H1 (cell line): ENCODE results near the gene CDK15. TPM values are rescaled to one million over a fixed set of nuclear protein-coding genes. Genes with fewer than 3 reads are reported as not detected.

Experiments used
- CTCF ChIA-PET: fragments of 300-600 bp; sonication (Branson Sonifier 250); formaldehyde crosslinking; loops from one replicate; lab custom pipeline; 2021; ENCODE audit not compliant: partially characterized antibody; lab: Charles Lee
- POLR2A ChIA-PET: fragments of 300-600 bp; sonication (Branson Sonifier 250); formaldehyde crosslinking; loops from one replicate; lab custom pipeline; 2021; ENCODE audit warnings: inconsistent platforms; ENCODE audit not compliant: partially characterized antibody; lab: Charles Lee
- DNase-seq, 2 experiments: peaks; one replicate each; pipeline versions ENCODE4 v3.0.0 to v3.0.0-alpha.2; 2010 to 2022; ENCODE audit warnings: low spot score in 2 of 2, low read depth in 1 of 2, mixed read lengths in 1 of 2
- FAIRE-seq: peaks from 2 replicates; lab custom pipeline; 2011; peaks lifted over from hg19 to GRCh38; lab: Jason Lieb, UNC
- H2AFZ ChIP-seq: 2 replicates; pipeline ENCODE4 v1.8.1; 2012; ENCODE audit warnings: low read length, inconsistent platforms
- H2AK5ac ChIP-seq: 2 replicates; pipeline ENCODE4 v1.6.1; 2013; ENCODE audit warnings: low read depth, low read length
- H2BK120ac ChIP-seq: replicated peaks from 2 replicates; pipeline ENCODE3; 2013; ENCODE audit warnings: low read depth, low read length, inconsistent platforms
- H2BK12ac ChIP-seq: 2 replicates; pipeline ENCODE4 v1.6.1; 2013; ENCODE audit warnings: low read depth, low read length
- H2BK15ac ChIP-seq: 2 replicates; pipeline ENCODE4 v1.6.1; 2013; ENCODE audit warnings: low read length
- H2BK20ac ChIP-seq: 2 replicates; pipeline ENCODE4 v1.6.1; 2013; ENCODE audit warnings: low read length
- H2BK5ac ChIP-seq: 2 replicates; pipeline ENCODE4 v1.6.1; 2013; ENCODE audit warnings: low read depth, low read length
- H3K14ac ChIP-seq: 2 replicates; pipeline ENCODE4 v1.6.1; 2013; ENCODE audit warnings: inconsistent platforms; ENCODE audit not compliant: insufficient read length
- H3K18ac ChIP-seq: 2 replicates; pipeline ENCODE4 v1.6.1; 2013; ENCODE audit warnings: low read length; ENCODE audit errors: extremely low read depth
- H3K23ac ChIP-seq: 2 replicates; pipeline ENCODE4 v1.6.1; 2013; ENCODE audit warnings: inconsistent platforms; ENCODE audit not compliant: insufficient read length
- H3K23me2 ChIP-seq: 2 replicates; pipeline ENCODE4 v1.6.1; 2013; ENCODE audit warnings: low read depth, low read length
- H3K27ac ChIP-seq: 2 replicates; pipeline ENCODE4 v1.6.1; 2011; ENCODE audit warnings: low read depth, low read length, inconsistent platforms
- H3K27me3 ChIP-seq, 4 experiments: replicated peaks in 1 of 4; 1 replicate in 1 of 4; 2 replicates in 3 of 4; pipeline versions ENCODE4 v1.6.1 to v1.8.1; 2011 to 2013; ENCODE audit warnings: low read length in 3 of 4, mild to moderate bottlenecking in 3 of 4, inconsistent platforms in 2 of 4, mixed read lengths in 2 of 4, moderate library complexity in 1 of 4; ENCODE audit not compliant: control insufficient read depth in 3 of 4, insufficient read depth in 3 of 4; ENCODE audit errors: extremely low read depth in 1 of 4
- H3K36me3 ChIP-seq, 4 experiments: 2 replicates each; pipeline versions ENCODE4 v1.6.1 to v1.8.1; 2011 to 2013; ENCODE audit warnings: mild to moderate bottlenecking in 4 of 4, low read length in 3 of 4, moderate library complexity in 2 of 4, control low read depth in 1 of 4, inconsistent platforms in 1 of 4; ENCODE audit not compliant: insufficient read depth in 4 of 4, control insufficient read depth in 2 of 4
- H3K4ac ChIP-seq: replicated peaks from 2 replicates; pipeline ENCODE3; 2013; ENCODE audit warnings: low read length, low read depth, mixed read lengths, inconsistent platforms; ENCODE audit not compliant: insufficient read length
- H3K4me1 ChIP-seq, 4 experiments: replicated peaks in 1 of 4; 1 replicate in 1 of 4; 2 replicates in 3 of 4; pipeline versions ENCODE4 v1.6.1 to v1.8.1; 2011 to 2013; ENCODE audit warnings: low read length in 3 of 4, inconsistent platforms in 2 of 4, mixed read lengths in 1 of 4; ENCODE audit not compliant: insufficient read depth in 4 of 4, control insufficient read depth in 3 of 4
- H3K4me2 ChIP-seq, 2 experiments: 2 replicates each; pipeline versions ENCODE4 v1.6.1 to v1.8.1; 2011 to 2013; ENCODE audit warnings: low read depth in 2 of 2, low read length in 2 of 2, control low read depth in 1 of 2, inconsistent platforms in 1 of 2, mild to moderate bottlenecking in 1 of 2; ENCODE audit not compliant: insufficient read depth in 1 of 2
- H3K4me3 ChIP-seq, 4 experiments: fragments of 200-600, 300-600 bp in 1 of 4; sonication (generic), shearing (Covaris generic), sonication (Bioruptor Twin) in 1 of 4; 2 replicates each; pipeline versions ENCODE4 v1.5.1 to v1.8.1; 2011 to 2016; ENCODE audit warnings: low read length in 4 of 4, low read depth in 3 of 4, control low read depth in 2 of 4, inconsistent platforms in 2 of 4, mild to moderate bottlenecking in 2 of 4, mixed read lengths in 1 of 4, moderate library complexity in 1 of 4; ENCODE audit not compliant: insufficient read depth in 2 of 4; ENCODE audit errors: extremely low read depth in 1 of 4
- H3K56ac ChIP-seq: replicated peaks from 2 replicates; pipeline ENCODE3; 2013; ENCODE audit warnings: low read depth, mild to moderate bottlenecking, mixed read lengths, low read length, inconsistent platforms; ENCODE audit not compliant: insufficient read length
- H3K79me1 ChIP-seq: 2 replicates; pipeline ENCODE4 v1.6.1; 2013; ENCODE audit warnings: low read depth, low read length, control low read depth
- H3K79me2 ChIP-seq, 2 experiments: 2 replicates each; pipeline versions ENCODE4 v1.6.1 to v1.8.1; 2012 to 2013; ENCODE audit warnings: low read length in 2 of 2, mild to moderate bottlenecking in 2 of 2, inconsistent platforms in 1 of 2; ENCODE audit not compliant: insufficient read depth in 2 of 2, control insufficient read depth in 1 of 2
- H3K9ac ChIP-seq, 4 experiments: replicated peaks in 1 of 4; 1 replicate in 1 of 4; 2 replicates in 3 of 4; pipeline versions ENCODE4 v1.6.1 to v1.8.1; 2011 to 2013; ENCODE audit warnings: low read depth in 3 of 4, low read length in 3 of 4, control low read depth in 2 of 4, mild to moderate bottlenecking in 2 of 4, moderate library complexity in 2 of 4, inconsistent platforms in 1 of 4; ENCODE audit errors: extremely low read depth in 1 of 4
- H3K9me3 ChIP-seq, 2 experiments: 2 replicates each; pipeline versions ENCODE4 v1.6.1 to v1.8.1; 2012 to 2013; ENCODE audit warnings: mild to moderate bottlenecking in 2 of 2, moderate library complexity in 2 of 2, control low read depth in 1 of 2, inconsistent platforms in 1 of 2, low read depth in 1 of 2, low read length in 1 of 2, mixed read lengths in 1 of 2; ENCODE audit not compliant: insufficient read depth in 2 of 2
- H4K20me1 ChIP-seq, 2 experiments: replicated peaks in 1 of 2; 2 replicates each; pipeline versions ENCODE3 to v1.8.1; 2011 to 2013; ENCODE audit warnings: inconsistent platforms in 2 of 2, low read length in 2 of 2, mild to moderate bottlenecking in 1 of 2; ENCODE audit not compliant: insufficient read depth in 2 of 2, control insufficient read depth in 1 of 2
- H4K5ac ChIP-seq: 2 replicates; pipeline ENCODE4 v1.6.1; 2013; ENCODE audit warnings: low read length, low read depth, mixed read lengths, inconsistent platforms; ENCODE audit not compliant: insufficient read length
- H4K8ac ChIP-seq: 2 replicates; pipeline ENCODE4 v1.8.0; 2013; ENCODE audit warnings: mild to moderate bottlenecking, moderate library complexity, low read length, inconsistent platforms; ENCODE audit not compliant: insufficient read depth; ENCODE audit errors: extremely low read depth
- H4K91ac ChIP-seq: replicated peaks from 2 replicates; pipeline ENCODE3; 2013; ENCODE audit warnings: low read length, mixed read lengths, inconsistent platforms; ENCODE audit not compliant: insufficient read length
- CBX8 ChIP-seq: fragments of 300-800, 300-1000 bp; sonication (generic); IDR thresholded peaks from 2 replicates; pipeline ENCODE4 v1.7.1; 2016; ENCODE audit warnings: low read depth, low read length, borderline replicate concordance
- GTF2F1 ChIP-seq: IDR thresholded peaks from 2 replicates; pipeline ENCODE4 v1.6.1; 2012; ENCODE audit warnings: low read depth, low read length, improper control_type of control experiment, borderline replicate concordance
- PHF8 ChIP-seq: fragments of 200-600 bp; sonication (generic); conservative IDR thresholded peaks from 2 replicates; pipeline ENCODE4 v1.7.1; 2012; ENCODE audit warnings: low read depth, mild to moderate bottlenecking, inconsistent platforms, low read length, moderate library complexity
- POLR2AphosphoS5 ChIP-seq: IDR thresholded peaks from 2 replicates; pipeline ENCODE4 v1.6.1; 2011; ENCODE audit warnings: low read depth, low read length
- SIX5 ChIP-seq: IDR thresholded peaks from 2 replicates; pipeline ENCODE4 v1.6.1; 2011; ENCODE audit warnings: mild to moderate bottlenecking, low read depth, low read length
- TBP ChIP-seq: IDR thresholded peaks from 2 replicates; pipeline ENCODE4 v1.6.1; 2011; ENCODE audit warnings: low read depth, low read length, improper control_type of control experiment
- WGBS, 2 experiments: shearing (Covaris generic) in 1 of 2; methylation state at CpG; one replicate each; pipeline versions ENCODE4 v1.1.6 to v1.1.7; 2013 to 2015; ENCODE audit warnings: low lambda C conversion rate in 2 of 2, mixed read lengths in 2 of 2, inconsistent platforms in 1 of 2, low coverage in 1 of 2, missing lambda C conversion rate in 1 of 2; ENCODE audit not compliant: insufficient replicate concordance in 2 of 2, insufficient coverage in 1 of 2, insufficient read length in 1 of 2; ENCODE audit errors: extremely low coverage in 1 of 2, missing lambda C conversion rate in 1 of 2; 5-methylcytosine and 5-hydroxymethylcytosine counted together
- long read RNA-seq, 2 experiments: library from RNA in 1 of 2; library from capped mRNA in 1 of 2; stranded (forward); transcript quantifications; one replicate each; pipeline ENCODE4 v2.0.0, GENCODE V29; 2021; ENCODE audit warnings: inconsistent platforms in 1 of 2
- polyA minus RNA-seq, 3 experiments: library from RNA; depleted of rRNA, polyadenylated mRNA; stranded (reverse); fragments of >200 nt; gene quantifications; 1 replicate in 2 of 3; 2 replicates in 1 of 3; pipeline ENCODE4 v1.2.3, GENCODE V29; 2011
- polyA plus RNA-seq, 7 experiments: library from polyadenylated mRNA; depleted of rRNA in 3 of 7; stranded (reverse) in 5 of 7; unstranded in 2 of 7; fragments of >200 nt in 5 of 7; fragments of 200-250 nt in 2 of 7; gene quantifications; 1 replicate in 5 of 7; 2 replicates in 1 of 7; 4 replicates in 1 of 7; pipeline versions ENCODE4 v1.2.1 to v1.2.3, GENCODE V29; 2011 to 2013; ENCODE audit warnings: missing spikeins in 2 of 7, mixed read lengths in 2 of 7
- total RNA-seq: library from RNA; stranded (reverse); fragmentation: NEBNext Ultra II Directional; extraction: Animal tissue kit (Norgen Biotek cat#: 25700); gene quantifications from 2 replicates; pipeline ENCODE4 v1.2.1, GENCODE V29; 2021

CDK15 gene
- total RNA-seq (not detected in 2 replicates), polyA plus RNA-seq (2011; rRNA removed) (0.03 TPM in 1 of 2 replicates, not detected in the other), polyA minus RNA-seq (2011; rRNA and poly(A)+ RNA removed) (0.38 TPM in 1 of 2 replicates, not detected in the other)
- polyA plus RNA-seq (2011; cell fraction: cytosol; rRNA removed): not detected
- 0.10 TPM for polyA plus RNA-seq (2011; cell fraction: nucleus; rRNA removed)
- 0.09 TPM in 1 of 4 replicates, not detected in the others for polyA plus RNA-seq (2012, experiment 1 of 2)
- not detected for polyA plus RNA-seq (2012, experiment 2 of 2)
- 0.04 TPM for polyA plus RNA-seq (2013, experiment 1 of 2)
- 0.02 TPM for polyA plus RNA-seq (2013, experiment 2 of 2)
- polyA minus RNA-seq (2011; cell fraction: cytosol; rRNA and poly(A)+ RNA removed): not detected
- polyA minus RNA-seq (2011; cell fraction: nucleus; rRNA and poly(A)+ RNA removed): not detected
- long read RNA-seq, experiment 1: 0 reads
- long read RNA-seq, experiment 2: 0 reads

DNA sequence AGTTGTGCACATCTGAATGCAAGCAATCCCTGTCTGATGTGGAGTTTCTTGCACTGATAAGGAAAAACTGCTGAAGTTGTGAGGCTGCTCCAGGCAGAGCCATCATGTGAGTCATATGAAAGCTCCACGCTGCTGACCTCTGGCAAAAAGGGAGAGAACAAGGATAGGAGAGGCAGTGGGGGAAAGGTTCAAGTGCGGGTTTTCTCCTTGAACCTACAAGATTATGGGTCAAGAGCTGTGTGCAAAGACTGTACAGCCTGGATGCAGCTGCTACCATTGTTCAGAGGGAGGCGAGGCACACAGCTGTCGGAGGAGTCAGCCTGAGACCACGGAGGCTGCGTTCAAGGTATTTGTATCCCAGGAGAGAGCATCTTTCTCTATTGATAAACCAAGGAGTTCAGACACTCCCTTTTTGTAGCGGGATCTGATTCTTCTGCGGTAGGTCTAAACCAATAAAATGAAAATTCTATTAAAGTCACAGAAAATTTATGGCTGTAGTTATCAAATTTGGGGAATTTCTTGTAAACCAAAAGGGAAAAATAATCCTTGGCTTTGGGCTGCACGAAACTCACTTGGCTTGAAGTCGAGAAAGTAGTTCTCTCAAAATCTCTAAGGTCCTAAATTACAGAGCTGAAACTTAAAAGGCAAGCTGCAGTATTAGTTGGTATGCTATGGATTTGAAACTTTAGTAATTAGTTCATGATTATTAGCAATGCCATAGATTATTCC, at the start of gene CDK15:
CDK15 (plus strand) TSS at position 96 of the 729 bp plus-strand sequence; CDS start at position 224, 128 bp downstream.
- POLR2A ChIA-PET: interaction anchor here (0.6 kb wide), 1 partner anchor 218 kb away, joined by 3 read pairs; no protein-coding TSS in a partner anchor
- Histone ChIP-seq H3K4ac (no peak within 1 kb of the TSS), H3K9ac (no peak within 1 kb of the TSS; a peak in 1 of 7 replicates), H3K4me2 (no peak within 1 kb of the TSS), H3K36me3 (no peaks in the 10 kb centered on the region), H2AFZ (peak within 1 kb of the TSS; percentile 54; the same call in 1 of the 2 replicates), H3K27ac (no peak within 1 kb of the TSS), H2BK5ac (no peak within 1 kb of the TSS), H4K20me1 (no peaks in the 10 kb centered on the region), H4K91ac (no peak within 1 kb of the TSS), H3K79me1 (no peaks in the 10 kb centered on the region), H2BK20ac (no peak within 1 kb of the TSS), H2AK5ac (no peak within 1 kb of the TSS), H3K18ac (no peak within 1 kb of the TSS; the same call in 1 of the 2 replicates), H3K23me2 (peaks cover 2% of the 10 kb centered on the region; the same call in 1 of the 2 replicates), H3K79me2 (no peaks in the 10 kb centered on the region), H3K9me3 (no peaks in the 10 kb centered on the region), H3K4me3 (no peak within 1 kb of the TSS), H2BK12ac (no peak within 1 kb of the TSS; the same call in 1 of the 2 replicates), H3K27me3 (no peaks in the 10 kb centered on the region), H2BK120ac (no peak within 1 kb of the TSS), H3K4me1 (peaks cover 0 to 4% (median 2%) of the 10 kb centered on the region in 4 experiments; a peak in 5 of 7 replicates), H3K23ac (no peak within 1 kb of the TSS), H2BK15ac (0 out of 2 replicates have a peak within 1 kb of the TSS, but pooled peaks have one; percentile 49), H3K56ac (no peak within 1 kb of the TSS), H4K8ac (no peak within 1 kb of the TSS), H4K5ac (no peak within 1 kb of the TSS), H3K14ac (no peak within 1 kb of the TSS)
- no peak for DNase-seq
- FAIRE-seq: no peak
- CTCF ChIA-PET: interaction anchor here (1.0 to 1.8 kb wide), 4 partner anchors 11 to 54 kb away, joined by 3 to 6 read pairs (median 3); no protein-coding TSS in a partner anchor
- TF ChIP-seq POLR2AphosphoS5: no peak
- TF ChIP-seq PHF8: no peak
- no peak for TF ChIP-seq TBP
- no peak for TF ChIP-seq SIX5
- TF ChIP-seq CBX8: no peak
- TF ChIP-seq GTF2F1: no peak
- WGBS, 2 experiments: 87% methylated on average over 10 of the region's 10 CpGs; no CpG with 5 or more reads in 1 of the 2 experiments
